Stimulated activated CD8-positive, alpha-beta memory T cell treated with anti-CD3 and anti-CD28 coated beads, Interleukin-4, amount 100 ng/mL, for 48 hours (primary cell): ENCODE data around the gene ARHGAP11A.

Source experiments
- DNase-seq: peaks from one replicate; pipeline ENCODE4 v3.0.0-alpha.2; 2020

The ARHGAP11A gene

DNA sequence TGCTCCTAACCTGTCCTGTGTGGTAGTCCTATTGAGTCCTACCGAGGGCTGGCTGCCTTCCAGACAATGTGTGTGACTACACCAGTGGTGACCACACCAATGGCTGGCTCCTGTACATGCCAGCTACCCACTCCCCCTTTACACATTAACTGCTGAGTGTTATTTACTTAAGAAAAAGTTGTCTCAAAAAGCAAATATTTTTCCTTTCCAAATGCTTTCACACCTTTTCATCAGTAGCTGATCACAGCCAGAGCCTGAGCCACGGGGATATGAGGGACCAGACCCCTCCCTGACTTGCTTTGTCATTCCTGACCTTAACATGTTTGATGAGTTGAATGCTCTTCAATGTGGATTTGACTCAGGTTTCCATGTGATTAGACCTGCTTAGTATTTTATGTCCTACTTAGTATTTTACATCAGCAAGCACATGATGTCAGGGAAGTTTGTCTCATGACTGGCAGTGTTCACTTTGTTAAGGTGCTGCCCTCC, 72.9 kb downstream of the ARHGAP11A start:
- no peak for DNase-seq
